Measurements from ENCODE around the gene IBA57.

GRCh38 chr1:228174482-228175315 is 9.1 kb downstream of the IBA57 start:
- TF ChIP-seq TAF1 (IDR thresholded peaks at IDR 0.05; ENCODE audit: borderline replicate concordance, insufficient read depth, low read length), result no peak
- TF ChIP-seq SIN3A (IDR thresholded peaks at IDR 0.05; ENCODE audit: borderline replicate concordance, insufficient read depth, low read length), result no peak

Measured in PFSK-1 (cell line).